OCI-LY3 (cell line): ENCODE results near the gene WFIKKN2.

Experiments
- EZH2phosphoT487 ChIP-seq: fragments of 200-600 bp; shearing (Covaris generic); IDR thresholded peaks from 2 replicates; pipeline ENCODE4 v1.6.1; 2018; ENCODE audit warnings: antibody characterized with exemption, mixed run types, low read depth
- TF ChIP-seq, protein P1 (sequence below): fragments of 200-600, 300-600 bp; sonication (generic); IDR thresholded peaks from 2 replicates; pipeline ENCODE4 v1.5.1; 2014; ENCODE audit warnings: antibody characterized with exemption, low read length, low read depth

DNA sequence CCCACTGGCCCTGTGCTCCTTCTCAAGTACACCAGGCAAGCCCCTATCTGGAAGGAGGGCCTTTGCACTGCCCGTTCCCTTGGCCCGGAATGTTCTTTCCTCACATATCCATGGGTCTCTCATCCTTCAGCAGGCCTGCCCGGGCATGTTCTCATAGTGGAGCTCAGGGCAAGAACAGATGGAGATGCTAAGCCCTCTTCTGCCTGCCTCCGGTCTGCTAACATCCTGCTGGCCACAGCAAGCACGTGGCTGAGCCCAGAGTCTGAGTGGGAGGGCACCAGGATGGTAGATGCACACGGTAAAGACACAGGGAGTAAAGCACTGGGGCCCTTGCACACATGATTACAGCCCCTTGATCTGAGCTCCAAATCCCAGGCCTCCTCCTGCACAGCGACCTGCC lies 48.3 kb upstream of the WFIKKN2 start:
- TF ChIP-seq, protein P1, sequence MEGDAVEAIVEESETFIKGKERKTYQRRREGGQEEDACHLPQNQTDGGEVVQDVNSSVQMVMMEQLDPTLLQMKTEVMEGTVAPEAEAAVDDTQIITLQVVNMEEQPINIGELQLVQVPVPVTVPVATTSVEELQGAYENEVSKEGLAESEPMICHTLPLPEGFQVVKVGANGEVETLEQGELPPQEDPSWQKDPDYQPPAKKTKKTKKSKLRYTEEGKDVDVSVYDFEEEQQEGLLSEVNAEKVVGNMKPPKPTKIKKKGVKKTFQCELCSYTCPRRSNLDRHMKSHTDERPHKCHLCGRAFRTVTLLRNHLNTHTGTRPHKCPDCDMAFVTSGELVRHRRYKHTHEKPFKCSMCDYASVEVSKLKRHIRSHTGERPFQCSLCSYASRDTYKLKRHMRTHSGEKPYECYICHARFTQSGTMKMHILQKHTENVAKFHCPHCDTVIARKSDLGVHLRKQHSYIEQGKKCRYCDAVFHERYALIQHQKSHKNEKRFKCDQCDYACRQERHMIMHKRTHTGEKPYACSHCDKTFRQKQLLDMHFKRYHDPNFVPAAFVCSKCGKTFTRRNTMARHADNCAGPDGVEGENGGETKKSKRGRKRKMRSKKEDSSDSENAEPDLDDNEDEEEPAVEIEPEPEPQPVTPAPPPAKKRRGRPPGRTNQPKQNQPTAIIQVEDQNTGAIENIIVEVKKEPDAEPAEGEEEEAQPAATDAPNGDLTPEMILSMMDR = no peak
- no peak for TF ChIP-seq EZH2phosphoT487
